ENCODE measurements around the gene PDZD11. TPM values are rescaled to one million over a fixed set of nuclear protein-coding genes. Genes with fewer than 3 reads are reported as not detected.

The PDZD11 gene
- total and polyA plus RNA-seq, 2 donors (not counting 3 experiments of a cell fraction or from before 2014, with no cell fraction given): 45.6 to 76.0 TPM

GRCh38 chrX:70292788-70293187, 3.1 kb upstream of the PDZD11 start:
- Histone ChIP-seq H3K4me3 (replicated peaks in 1 of 3; ENCODE audit: insufficient read depth in 1 of 3, low read depth in 1 of 3, low read length in 3 of 3) (no peak overlapping the region), H3K9me3 (replicated peaks; ENCODE audit: control insufficient read depth, insufficient read depth, low read length) (no peaks in the 10 kb centered on the region), H3K27me3 (ENCODE audit: control insufficient read depth in 2 of 2, insufficient read depth in 2 of 2, low read length in 2 of 2) (no peaks in the 10 kb centered on the region), H3K27ac (ENCODE audit: insufficient read depth, low read depth, low read length) (no peak overlapping the region), H3K36me3 (ENCODE audit: control insufficient read depth in 2 of 2, extremely low read depth in 1 of 2, insufficient read depth in 2 of 2, low read length in 2 of 2) (no peaks in the 10 kb centered on the region), H3K4me2 (ENCODE audit: insufficient read depth, low read length) (peak overlapping the region; percentile 96), H3K4me1 (ENCODE audit: control insufficient read depth, extremely low read depth, insufficient read depth, low read length) (peaks cover 18% of the 10 kb centered on the region), H3K9me1 (replicated peaks; ENCODE audit: control insufficient read depth, extremely low read depth, insufficient read depth, low read length) (no peaks in the 10 kb centered on the region), H2AFZ (ENCODE audit: low read depth, low read length) (no peak overlapping the region), H3K9ac (replicated peaks; ENCODE audit: extremely low read depth, insufficient read depth, low read length) (no peak overlapping the region), H4K20me1 (replicated peaks; ENCODE audit: control insufficient read depth, extremely low read depth, insufficient read depth, low read length) (no peaks in the 10 kb centered on the region), H3K79me2 (ENCODE audit: control insufficient read depth, insufficient read depth, low read length) (peaks cover 62% of the 10 kb centered on the region)
- no TSS peak for BruUV-seq (replicated peaks)
- dilution Hi-C loops (cut with MboI; ENCODE audit: extremely low pct_ligation_motif_present, low sequenced_read_pairs) (no loop called here), intact Hi-C loops (cut with micrococcal nuclease) (loop anchor here (10.0 kb wide), 1 partner anchor 102 kb away; no protein-coding TSS in a partner anchor)
- POLR2A ChIA-PET: no interaction called here
- TF ChIP-seq GATA2 (IDR thresholded peaks at IDR 0.05; ENCODE audit: insufficient read depth, insufficient read length, low read depth, low read length) (no peak), EZH2 (IDR thresholded peaks at IDR 0.05; ENCODE audit: borderline replicate concordance, low read depth, low read length, severe bottlenecking) (no peak), POLR2AphosphoS5 (IDR thresholded peaks at IDR 0.05; ENCODE audit: insufficient read depth, low read depth, low read length) (no peak), MYC (IDR thresholded peaks at IDR 0.05; ENCODE audit: low read depth, low read length) (no peak), MAX (IDR thresholded peaks at IDR 0.05; ENCODE audit: insufficient read depth, insufficient read length) (no peak), FOS (IDR thresholded peaks at IDR 0.05; ENCODE audit: borderline replicate concordance, insufficient read depth, low read length) (no peak), JUN (IDR thresholded peaks at IDR 0.05; ENCODE audit: borderline replicate concordance, insufficient read depth, insufficient read length, low read depth) (no peak), POLR2A (IDR thresholded peaks at IDR 0.05; ENCODE audit: low read depth, low read length) (no peak)
- TF ChIP-seq, protein P1, sequence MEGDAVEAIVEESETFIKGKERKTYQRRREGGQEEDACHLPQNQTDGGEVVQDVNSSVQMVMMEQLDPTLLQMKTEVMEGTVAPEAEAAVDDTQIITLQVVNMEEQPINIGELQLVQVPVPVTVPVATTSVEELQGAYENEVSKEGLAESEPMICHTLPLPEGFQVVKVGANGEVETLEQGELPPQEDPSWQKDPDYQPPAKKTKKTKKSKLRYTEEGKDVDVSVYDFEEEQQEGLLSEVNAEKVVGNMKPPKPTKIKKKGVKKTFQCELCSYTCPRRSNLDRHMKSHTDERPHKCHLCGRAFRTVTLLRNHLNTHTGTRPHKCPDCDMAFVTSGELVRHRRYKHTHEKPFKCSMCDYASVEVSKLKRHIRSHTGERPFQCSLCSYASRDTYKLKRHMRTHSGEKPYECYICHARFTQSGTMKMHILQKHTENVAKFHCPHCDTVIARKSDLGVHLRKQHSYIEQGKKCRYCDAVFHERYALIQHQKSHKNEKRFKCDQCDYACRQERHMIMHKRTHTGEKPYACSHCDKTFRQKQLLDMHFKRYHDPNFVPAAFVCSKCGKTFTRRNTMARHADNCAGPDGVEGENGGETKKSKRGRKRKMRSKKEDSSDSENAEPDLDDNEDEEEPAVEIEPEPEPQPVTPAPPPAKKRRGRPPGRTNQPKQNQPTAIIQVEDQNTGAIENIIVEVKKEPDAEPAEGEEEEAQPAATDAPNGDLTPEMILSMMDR (IDR thresholded peaks at IDR 0.05; ENCODE audit: extremely low read depth in 1 of 2, insufficient read depth in 1 of 2, low read depth in 1 of 2, low read length in 2 of 2): no peak
- DNase-seq (ENCODE audit: low read depth, low spot score) (peak; percentile 2), FAIRE-seq (no peak)
- CTCF ChIA-PET: interaction anchor here (1.1 to 1.6 kb wide), 2 partner anchors 141 to 159 kb away, joined by 3 to 5 read pairs; partner anchors contain the start of gene IGBP1
